ENCODE data around the gene FAM241A.
"Not testable (repeated sequence)": the region's sequence is repeated elsewhere in the genome, so short reads cannot be mapped to it uniquely, and the experiment has no call there.

FAM241A gene

DNA sequence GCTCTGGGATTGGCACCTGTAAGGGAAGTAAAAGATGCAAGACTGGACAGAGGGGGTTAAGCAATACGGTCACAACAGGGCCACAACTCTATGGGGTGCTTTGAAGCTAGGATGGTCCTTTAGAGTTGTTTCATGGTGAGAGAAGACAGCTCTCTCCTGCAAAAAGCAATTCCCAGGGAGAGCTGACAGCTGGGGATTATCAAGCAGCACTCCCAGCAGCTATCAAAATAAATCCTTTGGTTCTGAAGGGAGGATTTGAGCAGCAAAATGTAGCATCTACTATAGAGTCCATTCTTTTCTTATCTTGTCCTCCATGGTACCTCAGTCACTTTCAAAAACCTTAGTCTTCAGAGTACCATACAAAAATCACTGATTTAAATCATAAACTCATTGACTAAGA is 51.2 kb downstream of the FAM241A start:
- TF ChIP-seq, protein P1, sequence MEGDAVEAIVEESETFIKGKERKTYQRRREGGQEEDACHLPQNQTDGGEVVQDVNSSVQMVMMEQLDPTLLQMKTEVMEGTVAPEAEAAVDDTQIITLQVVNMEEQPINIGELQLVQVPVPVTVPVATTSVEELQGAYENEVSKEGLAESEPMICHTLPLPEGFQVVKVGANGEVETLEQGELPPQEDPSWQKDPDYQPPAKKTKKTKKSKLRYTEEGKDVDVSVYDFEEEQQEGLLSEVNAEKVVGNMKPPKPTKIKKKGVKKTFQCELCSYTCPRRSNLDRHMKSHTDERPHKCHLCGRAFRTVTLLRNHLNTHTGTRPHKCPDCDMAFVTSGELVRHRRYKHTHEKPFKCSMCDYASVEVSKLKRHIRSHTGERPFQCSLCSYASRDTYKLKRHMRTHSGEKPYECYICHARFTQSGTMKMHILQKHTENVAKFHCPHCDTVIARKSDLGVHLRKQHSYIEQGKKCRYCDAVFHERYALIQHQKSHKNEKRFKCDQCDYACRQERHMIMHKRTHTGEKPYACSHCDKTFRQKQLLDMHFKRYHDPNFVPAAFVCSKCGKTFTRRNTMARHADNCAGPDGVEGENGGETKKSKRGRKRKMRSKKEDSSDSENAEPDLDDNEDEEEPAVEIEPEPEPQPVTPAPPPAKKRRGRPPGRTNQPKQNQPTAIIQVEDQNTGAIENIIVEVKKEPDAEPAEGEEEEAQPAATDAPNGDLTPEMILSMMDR (IDR thresholded peaks at IDR 0.05; ENCODE audit: insufficient read depth, low read depth, low read length, missing control alignments) = no peak
- DNase-seq (ENCODE audit: low read depth) = no peak
- no peak overlapping the region for H3K4me3 ChIP-seq (ENCODE audit: low read length)

DNA sequence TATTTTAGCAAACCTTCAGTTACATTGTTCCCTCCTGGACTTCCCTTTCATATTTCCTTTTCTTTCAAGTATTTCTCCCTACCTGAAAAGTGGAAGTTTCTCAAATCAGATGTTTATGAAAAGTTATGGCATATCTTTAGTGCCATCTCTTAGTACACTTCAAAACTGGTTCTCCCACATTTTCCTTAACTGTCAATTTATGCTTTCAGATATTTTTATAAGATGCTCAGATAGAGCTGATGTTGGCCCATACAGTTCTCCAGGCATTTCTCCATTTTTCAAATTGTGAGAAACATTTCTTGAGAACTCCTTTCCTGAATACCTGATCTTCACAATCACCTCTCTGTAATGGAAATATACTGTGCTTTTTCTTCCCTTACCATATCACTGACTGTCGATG is 53.8 kb downstream of the FAM241A start:
- TF ChIP-seq, protein P1 (IDR thresholded peaks at IDR 0.05; ENCODE audit: insufficient read depth, low read depth, low read length, missing control alignments) = no peak
- no peak overlapping the region for H3K4me3 ChIP-seq (ENCODE audit: low read length)
- no peak for DNase-seq (ENCODE audit: low read depth)

DNA sequence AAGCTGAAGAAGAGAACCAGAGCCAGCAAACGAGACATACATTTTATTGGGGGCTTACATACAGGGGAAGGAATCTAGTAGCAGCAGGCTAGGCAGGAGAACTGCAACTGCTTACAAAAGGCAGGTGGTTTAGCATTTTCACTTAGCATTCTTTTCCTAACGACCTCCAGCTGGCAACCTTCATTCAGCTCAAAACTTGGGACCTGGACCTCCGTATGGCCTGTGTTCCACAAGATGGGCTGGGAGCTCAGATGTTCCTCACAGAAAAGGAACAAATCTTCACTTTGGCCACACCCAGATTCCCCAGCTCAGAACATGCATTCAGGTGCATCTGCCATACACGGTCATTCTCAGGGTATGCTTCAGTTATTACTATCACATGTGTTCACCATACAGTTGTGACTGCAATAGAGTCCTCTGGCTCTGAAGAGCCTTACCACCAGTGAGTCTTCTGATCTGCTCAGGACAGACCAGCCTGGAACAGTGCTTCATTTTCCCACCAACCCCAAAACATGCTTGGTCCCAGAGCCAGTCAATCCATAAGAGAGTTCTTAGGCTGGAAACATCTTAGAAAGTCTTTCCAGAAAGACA is 56.8 kb downstream of the FAM241A start:
- TF ChIP-seq, protein P1 (IDR thresholded peaks at IDR 0.05; ENCODE audit: insufficient read depth, low read depth, low read length, missing control alignments) = no peak
- H3K4me3 ChIP-seq (ENCODE audit: low read length) = no peak overlapping the region
- DNase-seq (ENCODE audit: low read depth) = no peak

DNA sequence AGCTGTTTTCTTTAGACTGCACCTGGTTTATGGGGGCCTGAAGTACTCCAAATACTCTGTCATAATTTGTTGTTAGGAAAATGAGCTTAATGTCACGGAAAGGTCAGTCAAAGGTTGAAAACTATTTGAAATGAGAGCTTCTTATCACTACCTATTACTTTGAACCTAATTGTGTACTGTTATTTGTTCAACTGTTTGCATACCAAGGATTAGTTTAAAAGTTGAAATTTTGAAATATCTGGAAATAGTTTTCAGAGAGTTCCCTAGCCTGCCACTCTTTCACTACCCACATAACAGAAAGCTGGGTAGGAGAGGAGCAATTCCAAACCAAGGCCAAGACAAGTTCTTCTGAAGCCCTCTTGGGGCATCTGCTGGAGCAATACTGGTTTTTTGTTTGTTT is 58.3 kb downstream of the FAM241A start:
- no peak for DNase-seq (ENCODE audit: low read depth)
- H3K4me3 ChIP-seq (ENCODE audit: low read length) = no peak overlapping the region
- TF ChIP-seq, protein P1 (IDR thresholded peaks at IDR 0.05; ENCODE audit: insufficient read depth, low read depth, low read length, missing control alignments) = no peak

DNA sequence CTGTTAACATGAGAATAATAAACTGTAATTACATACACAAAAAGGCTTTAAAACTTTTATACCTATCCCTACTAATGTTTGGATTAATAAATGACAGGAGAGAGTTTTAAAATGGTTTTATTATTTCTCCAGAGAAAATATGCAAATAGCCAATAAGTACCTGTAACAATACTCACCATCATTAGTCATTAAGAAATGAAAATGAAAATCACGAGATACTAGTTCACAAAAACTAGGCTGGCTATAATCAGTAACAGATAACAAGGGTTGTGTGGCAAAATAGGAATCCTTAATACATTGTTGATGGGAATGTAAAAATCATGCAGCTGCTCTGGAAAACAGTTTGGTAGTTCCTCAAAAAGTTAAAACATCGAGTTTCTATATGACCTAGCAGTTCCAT is 61.2 kb downstream of the FAM241A start:
- H3K4me3 ChIP-seq (ENCODE audit: low read length) = no peak overlapping the region
- TF ChIP-seq, protein P1 (IDR thresholded peaks at IDR 0.05; ENCODE audit: insufficient read depth, low read depth, low read length, missing control alignments) = no peak
- no peak for DNase-seq (ENCODE audit: low read depth)

DNA sequence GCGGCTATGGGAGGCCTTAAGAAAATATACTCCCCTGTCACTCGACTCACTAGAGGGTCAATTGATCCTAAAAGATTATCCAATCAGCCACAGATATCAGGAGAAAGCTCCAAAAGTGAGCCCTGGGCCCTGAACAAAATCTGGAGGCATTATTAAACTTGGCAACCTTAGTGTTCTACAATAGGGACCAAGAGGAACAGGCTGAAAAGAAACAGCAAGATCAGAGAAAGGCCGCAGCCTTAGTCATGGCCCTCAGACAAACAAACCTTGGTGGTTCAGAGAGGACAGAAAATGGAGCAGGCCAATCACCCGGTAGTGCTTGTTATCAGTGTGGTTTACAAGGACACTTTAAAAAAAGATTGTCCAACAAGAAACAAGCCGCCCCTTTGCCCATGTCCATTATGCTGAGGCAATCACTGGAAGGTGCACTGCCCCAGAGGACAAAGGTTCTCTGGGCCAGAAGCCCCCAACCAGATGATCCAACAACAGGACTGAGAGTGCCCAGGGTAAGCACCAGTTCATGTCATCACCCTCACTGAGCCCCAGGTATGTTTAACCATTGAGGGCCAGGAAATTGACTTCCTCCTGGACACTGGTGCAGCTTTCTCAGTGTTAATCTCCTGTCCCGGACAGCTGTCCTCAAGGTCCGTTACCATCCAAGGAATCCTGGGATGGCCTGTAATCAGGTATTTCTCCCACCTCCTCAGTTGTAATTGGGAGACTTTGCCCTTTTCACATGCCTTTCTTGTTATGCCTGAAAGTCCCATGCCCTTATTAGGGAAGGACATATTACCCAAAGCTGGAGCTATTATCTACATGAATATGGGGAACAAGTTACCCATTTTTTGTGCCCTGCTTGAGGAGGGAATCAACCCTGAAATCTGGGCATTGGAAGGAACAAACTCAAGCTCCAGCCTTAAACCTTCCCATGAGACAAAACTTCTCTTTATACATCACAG is 63.2 kb downstream of the FAM241A start:
- not testable (repeated sequence) for DNase-seq (ENCODE audit: low read depth); H3K4me3 ChIP-seq (ENCODE audit: low read length)

DNA sequence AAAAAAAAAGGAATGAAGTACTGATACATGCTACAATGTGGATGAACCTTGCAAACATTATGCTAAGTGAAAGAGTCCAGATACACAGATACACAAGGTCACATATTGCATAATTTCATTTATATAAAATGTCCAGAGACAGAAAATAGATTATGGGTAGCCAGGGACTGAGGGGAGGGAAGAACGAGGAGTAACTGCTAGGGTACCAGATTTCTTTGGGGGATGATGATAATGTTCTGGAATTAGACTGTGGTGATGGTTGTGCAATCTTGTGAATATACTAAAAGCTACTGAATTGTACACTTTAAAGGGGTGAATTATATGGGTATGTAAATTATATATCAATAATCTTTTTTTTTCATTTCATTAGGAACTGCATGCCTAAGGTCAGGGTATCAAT is 65.5 kb downstream of the FAM241A start:
- no peak overlapping the region for H3K4me3 ChIP-seq (ENCODE audit: low read length)
- no peak for DNase-seq (ENCODE audit: low read depth)
- TF ChIP-seq, protein P1 (IDR thresholded peaks at IDR 0.05; ENCODE audit: insufficient read depth, low read depth, low read length, missing control alignments) = no peak

Data from epithelial cell of esophagus (primary cell).